OCI-LY3 (cell line): ENCODE results near the gene EPHB6.

Source experiments
- H2AFZ ChIP-seq: fragments of 200-600, 300-600 bp; shearing (Covaris generic); 2 replicates; pipeline ENCODE4 v1.6.0; 2014; ENCODE audit warnings: antibody characterized with exemption, low read depth, low read length
- H3K27ac ChIP-seq: fragments of 200-600, 300-600 bp; sonication (generic); 2 replicates; pipeline ENCODE4 v1.5.1; 2014; ENCODE audit warnings: mild to moderate bottlenecking, low read length, moderate library complexity, mixed read lengths
- H3K27me3 ChIP-seq: fragments of 200-600, 300-600 bp; sonication (generic); 2 replicates; pipeline ENCODE4 v1.6.1; 2014; ENCODE audit warnings: low read depth, low read length, mixed read lengths
- H3K36me3 ChIP-seq: fragments of 200-600, 300-600 bp; sonication (generic); replicated peaks from 2 replicates; pipeline ENCODE3; 2014; ENCODE audit warnings: low read depth, low read length, mixed read lengths
- H3K4me1 ChIP-seq: fragments of 300-600, 200-600 bp; sonication (generic); 2 replicates; pipeline ENCODE4 v1.6.1; 2014; ENCODE audit warnings: low read length, mixed read lengths
- H3K4me2 ChIP-seq: fragments of 200-600, 300-600 bp; sonication (generic); 2 replicates; pipeline ENCODE4 v1.6.1; 2014; ENCODE audit warnings: low read length, mixed read lengths
- H3K4me3 ChIP-seq: fragments of 300-600, 200-600 bp; sonication (generic); 2 replicates; pipeline ENCODE4 v1.5.1; 2014; ENCODE audit warnings: antibody characterized with exemption, mild to moderate bottlenecking, low read length, moderate library complexity
- H3K79me2 ChIP-seq: fragments of 300-600, 200-600 bp; shearing (Covaris generic); 2 replicates; pipeline ENCODE4 v1.6.1; 2014; ENCODE audit warnings: mild to moderate bottlenecking, low read length, mixed read lengths
- H3K9ac ChIP-seq: fragments of 300-600, 200-600 bp; shearing (Covaris generic); 2 replicates; pipeline ENCODE4 v1.6.0; 2014; ENCODE audit warnings: mild to moderate bottlenecking, low read length, moderate library complexity
- H3K9me3 ChIP-seq: fragments of 200-600, 300-600 bp; shearing (Covaris generic); 2 replicates; pipeline ENCODE4 v1.6.1; 2014; ENCODE audit warnings: low read length, mixed read lengths; ENCODE audit not compliant: insufficient read depth
- H4K20me1 ChIP-seq: fragments of 200-600, 300-600 bp; sonication (generic); 2 replicates; pipeline ENCODE4 v1.6.1; 2016; ENCODE audit warnings: low read length, mixed read lengths; ENCODE audit not compliant: insufficient read depth
- CTCF ChIP-seq: fragments of 200-600, 300-600 bp; sonication (generic); IDR thresholded peaks from 2 replicates; pipeline ENCODE4 v1.5.1; 2014; ENCODE audit warnings: antibody characterized with exemption, low read length, low read depth
- EZH2phosphoT487 ChIP-seq: fragments of 200-600 bp; shearing (Covaris generic); IDR thresholded peaks from 2 replicates; pipeline ENCODE4 v1.6.1; 2018; ENCODE audit warnings: antibody characterized with exemption, mixed run types, low read depth

The EPHB6 gene

GRCh38 chr7:142813699-142814098 is 41.2 kb upstream of the EPHB6 start:
- Histone ChIP-seq H3K79me2 (no peaks in the 10 kb centered on the region), H3K9ac (no peak overlapping the region), H3K4me1 (peaks cover 39% of the 10 kb centered on the region), H3K27ac (no peak overlapping the region), H3K4me3 (no peak overlapping the region), H4K20me1 (no peaks in the 10 kb centered on the region), H3K27me3 (no peaks in the 10 kb centered on the region; the same call in 1 of the 2 replicates), H2AFZ (no peak overlapping the region), H3K36me3 (no peaks in the 10 kb centered on the region), H3K4me2 (no peak overlapping the region), H3K9me3 (no peaks in the 10 kb centered on the region)
- no peak for TF ChIP-seq EZH2phosphoT487
- TF ChIP-seq CTCF, result no peak

DNA sequence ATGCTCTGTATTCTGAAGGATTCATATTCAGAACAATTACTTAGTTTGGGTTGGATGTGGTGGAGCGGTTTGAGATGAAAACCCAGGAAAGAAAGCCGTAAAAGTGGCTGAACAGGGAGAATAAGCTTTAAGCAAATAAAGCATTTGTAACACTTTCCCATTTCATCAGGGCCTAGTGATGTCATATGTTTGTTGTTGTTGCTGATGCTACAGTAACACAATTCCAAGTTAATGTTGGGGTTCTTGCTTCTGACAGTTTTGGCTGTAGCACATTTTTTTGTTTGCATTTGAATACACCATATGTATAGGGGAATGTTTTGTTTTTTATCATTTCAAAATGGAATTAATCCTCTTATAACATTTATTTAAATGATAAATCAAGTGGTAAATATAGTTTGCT is 40.4 kb upstream of the EPHB6 start:
- H3K36me3 ChIP-seq, result no peaks in the 10 kb centered on the region
- no peak overlapping the region for H3K4me2 ChIP-seq
- no peaks in the 10 kb centered on the region for H3K79me2 ChIP-seq
- H2AFZ ChIP-seq, result no peak overlapping the region
- H3K9ac ChIP-seq, result no peak overlapping the region
- no peaks in the 10 kb centered on the region for H3K9me3 ChIP-seq
- no peaks in the 10 kb centered on the region for H4K20me1 ChIP-seq
- H3K4me1 ChIP-seq, result peaks cover 32% of the 10 kb centered on the region
- no peak overlapping the region for H3K27ac ChIP-seq
- TF ChIP-seq CTCF (no peak), EZH2phosphoT487 (no peak)
- no peak overlapping the region for H3K4me3 ChIP-seq
- H3K27me3 ChIP-seq, result no peaks in the 10 kb centered on the region; the same call in 1 of the 2 replicates

- H4K20me1 ChIP-seq, result no peaks in the 10 kb centered on the region
- no peaks in the 10 kb centered on the region for H3K79me2 ChIP-seq
- TF ChIP-seq CTCF, result no peak
- no peak for TF ChIP-seq EZH2phosphoT487
- H2AFZ ChIP-seq, result no peak overlapping the region
- no peaks in the 10 kb centered on the region for H3K9me3 ChIP-seq
- no peaks in the 10 kb centered on the region for H3K36me3 ChIP-seq
- H3K27me3 ChIP-seq, result no peaks in the 10 kb centered on the region; the same call in 1 of the 2 replicates
- H3K9ac ChIP-seq, result no peak overlapping the region
- H3K4me2 ChIP-seq, result no peak overlapping the region
- H3K27ac ChIP-seq, result no peak overlapping the region
- H3K4me3 ChIP-seq, result no peak overlapping the region
- peaks cover 25% of the 10 kb centered on the region for H3K4me1 ChIP-seq
Observed at GRCh38 chr7:142815134-142815533, 39.7 kb upstream of the EPHB6 start.

DNA sequence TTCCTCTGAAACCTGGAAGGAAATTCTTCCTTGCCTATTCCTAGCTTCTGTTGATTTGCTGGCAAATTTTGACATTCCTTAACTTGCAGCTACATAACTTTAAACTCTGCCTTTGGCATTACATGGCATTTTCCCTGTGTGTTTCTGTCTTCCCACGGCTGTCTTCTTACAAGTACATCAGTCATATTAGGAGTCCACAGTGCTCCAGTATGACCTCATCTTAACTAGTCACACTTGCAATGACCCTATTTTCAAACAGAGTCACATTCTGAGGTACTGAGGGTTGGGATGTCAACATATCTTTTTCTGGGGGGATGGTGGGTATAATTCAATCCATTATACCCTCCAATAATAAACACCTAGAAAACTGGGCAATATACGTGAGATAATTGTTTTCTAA is 37.4 kb upstream of the EPHB6 start:
- no peaks in the 10 kb centered on the region; the same call in 1 of the 2 replicates for H3K27me3 ChIP-seq
- H3K9me3 ChIP-seq, result no peaks in the 10 kb centered on the region
- no peaks in the 10 kb centered on the region for H3K36me3 ChIP-seq
- no peak overlapping the region for H3K4me3 ChIP-seq
- H4K20me1 ChIP-seq, result no peaks in the 10 kb centered on the region
- H3K79me2 ChIP-seq, result no peaks in the 10 kb centered on the region
- no peak overlapping the region for H3K9ac ChIP-seq
- no peak overlapping the region for H3K4me2 ChIP-seq
- no peak overlapping the region for H2AFZ ChIP-seq
- TF ChIP-seq EZH2phosphoT487 (no peak), CTCF (no peak)
- H3K4me1 ChIP-seq, result peaks cover 5% of the 10 kb centered on the region
- no peak overlapping the region for H3K27ac ChIP-seq
